Vagina (tissue), 2 donors: Measurements from ENCODE around the gene PPP2R2B.

Source experiments
- CTCF ChIP-seq, 3 experiments: fragments of 450-650 bp in 2 of 3; fragments of 200-600 bp in 1 of 3; sonication (generic) in 1 of 3; IDR thresholded peaks; one replicate each; pipeline ENCODE4 v1.5.1; 2017 to 2019; ENCODE audit warnings: antibody characterized with exemption in 3 of 3, mild to moderate bottlenecking in 2 of 3, moderate library complexity in 2 of 3
- POLR2A ChIP-seq, 2 donors: fragments of 450-650 bp; IDR thresholded peaks; one replicate each; pipeline ENCODE4 v1.6.1; 2017; ENCODE audit warnings: antibody characterized with exemption in 2 of 2, mild to moderate bottlenecking in 2 of 2, moderate library complexity in 2 of 2
- POLR2AphosphoS5 ChIP-seq, 2 donors: sonication (generic); formaldehyde crosslinking; IDR thresholded peaks; one replicate each; pipeline ENCODE4 v1.9.0; 2017; ENCODE audit warnings: antibody characterized with exemption in 2 of 2, mild to moderate bottlenecking in 2 of 2, low read depth in 1 of 2; ENCODE audit not compliant: insufficient read depth in 1 of 2

- TF ChIP-seq CTCF (IDR thresholded peaks at IDR 0.05): no peak
- TF ChIP-seq POLR2A (IDR thresholded peaks at IDR 0.05): no peak
- TF ChIP-seq POLR2AphosphoS5 (IDR thresholded peaks at IDR 0.05; ENCODE audit: insufficient read depth in 1 of 2, low read depth in 1 of 2): no peak
These were observed 97.4 kb downstream of the PPP2R2B start for GRCh38 chr5:146781157-146781556.
